GM12875 (cell line): ENCODE results near the gene PHRF1.

Source experiments
- H3K4me3 ChIP-seq: one replicate; pipeline ENCODE4 v1.5.1; 2011; ENCODE audit warnings: low read depth, low read length, control low read depth
- CTCF ChIP-seq: IDR thresholded peaks from 2 replicates; pipeline ENCODE4 v1.5.1; 2011; ENCODE audit warnings: low read depth, mild to moderate bottlenecking, control low read depth, inconsistent platforms, low read length, moderate library complexity, borderline replicate concordance; ENCODE audit not compliant: insufficient read depth

The PHRF1 gene

DNA sequence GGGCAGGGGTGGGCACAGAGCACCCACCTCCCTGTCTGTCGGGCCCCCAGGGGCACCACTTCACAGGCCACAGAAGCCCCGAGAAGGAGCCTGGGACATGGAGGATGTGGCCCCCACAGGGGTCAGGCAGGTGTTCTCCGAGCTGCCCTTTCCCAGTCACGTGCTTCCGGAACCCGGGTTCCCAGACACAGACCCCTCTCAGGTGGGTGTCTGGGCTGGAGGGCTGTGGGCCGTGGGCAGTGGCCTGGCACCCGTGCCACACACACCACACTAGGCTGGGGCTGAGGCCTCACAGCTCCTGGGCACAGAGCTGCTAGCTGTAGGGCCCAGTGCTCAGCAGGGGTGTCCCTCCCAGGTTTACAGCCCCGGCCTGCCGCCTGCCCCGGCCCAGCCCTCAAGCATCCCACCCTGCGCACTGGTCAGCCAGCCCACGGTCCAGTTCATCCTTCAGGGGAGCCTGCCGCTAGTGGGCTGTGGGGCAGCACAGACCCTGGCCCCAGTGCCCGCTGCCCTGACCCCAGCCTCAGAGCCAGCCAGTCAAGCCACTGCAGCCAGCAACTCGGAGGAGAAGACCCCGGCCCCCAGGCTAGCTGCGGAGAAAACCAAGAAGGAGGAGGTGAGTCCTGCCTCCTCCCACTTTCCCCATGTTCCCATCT lies 34.0 kb downstream of the PHRF1 start:
- no peak for TF ChIP-seq CTCF
- H3K4me3 ChIP-seq: no peak overlapping the region

DNA sequence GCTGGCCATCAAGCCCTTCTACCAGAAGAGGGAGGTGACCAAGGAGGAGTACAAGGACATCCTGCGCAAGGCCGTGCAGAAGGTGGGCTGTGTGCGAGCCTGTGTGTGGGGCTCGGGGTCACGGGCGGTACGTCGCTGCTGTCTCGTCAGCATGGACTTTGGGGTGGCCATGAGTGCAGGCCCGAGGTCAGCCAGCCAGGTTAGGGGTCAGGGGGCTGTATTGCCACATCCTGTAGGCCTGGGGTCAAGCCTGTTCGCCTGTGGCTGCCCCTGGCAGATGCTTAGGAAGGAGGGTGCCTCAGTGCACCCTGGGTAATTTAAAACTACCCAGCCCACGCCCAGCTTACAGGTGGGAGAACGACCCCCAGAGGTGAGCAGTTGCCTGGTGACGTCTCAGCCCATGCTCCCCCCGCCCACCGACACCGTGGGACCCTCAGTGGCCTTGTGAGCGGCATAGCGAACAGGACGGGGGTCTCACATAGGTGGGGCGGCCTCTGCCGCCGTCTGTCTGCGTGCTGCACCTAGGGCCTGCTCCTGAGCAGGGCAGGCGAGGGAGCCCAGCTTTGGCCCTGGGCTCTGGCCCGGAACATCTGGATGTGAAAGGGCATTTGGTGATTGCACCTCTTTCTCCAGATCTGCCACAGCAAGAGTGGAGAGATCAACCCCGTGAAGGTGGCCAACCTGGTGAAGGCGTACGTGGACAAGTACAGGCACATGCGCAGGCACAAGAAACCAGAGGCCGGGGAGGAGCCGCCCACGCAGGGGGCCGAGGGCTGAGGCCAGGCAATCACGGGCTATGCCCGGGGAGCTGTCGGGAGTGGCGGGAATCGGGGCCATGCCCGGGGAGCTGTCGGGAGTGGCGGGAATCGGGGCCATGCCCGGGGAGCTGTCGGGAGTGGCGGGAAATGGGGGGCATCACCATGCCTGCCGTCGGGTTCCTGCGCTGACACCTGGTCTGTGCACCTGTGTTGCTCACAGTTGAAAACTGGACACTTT lies 35.0 kb downstream of the PHRF1 start:
- no peak for TF ChIP-seq CTCF
- no peak overlapping the region for H3K4me3 ChIP-seq

GRCh38 chr11:612201-612960 lies 36.1 kb downstream of the PHRF1 start:
- no peak overlapping the region for H3K4me3 ChIP-seq
- peak; percentile 27; the same call in 1 of the 2 replicates for TF ChIP-seq CTCF

DNA sequence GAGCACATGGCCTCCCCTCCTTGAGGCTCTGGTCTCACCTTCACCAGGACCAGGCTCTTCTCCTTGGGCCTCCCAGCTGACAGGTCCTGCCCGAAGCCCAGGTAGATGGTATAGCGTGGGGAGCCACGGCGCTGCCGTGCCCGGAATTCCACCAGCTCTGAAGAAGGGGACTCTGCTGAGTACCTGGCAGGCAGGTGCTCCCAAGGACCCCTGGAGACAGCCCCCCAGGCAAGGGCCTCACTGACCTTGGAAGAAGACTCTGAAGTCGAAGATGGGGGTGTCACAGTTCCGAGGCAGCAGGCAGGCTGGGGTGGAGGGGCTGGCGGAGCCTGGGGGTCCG lies 36.7 kb downstream of the PHRF1 start:
- H3K4me3 ChIP-seq: no peak overlapping the region
- TF ChIP-seq CTCF: no peak

GRCh38 chr11:613369-613968 lies 37.2 kb downstream of the PHRF1 start:
- no peak overlapping the region for H3K4me3 ChIP-seq
- no peak for TF ChIP-seq CTCF

DNA sequence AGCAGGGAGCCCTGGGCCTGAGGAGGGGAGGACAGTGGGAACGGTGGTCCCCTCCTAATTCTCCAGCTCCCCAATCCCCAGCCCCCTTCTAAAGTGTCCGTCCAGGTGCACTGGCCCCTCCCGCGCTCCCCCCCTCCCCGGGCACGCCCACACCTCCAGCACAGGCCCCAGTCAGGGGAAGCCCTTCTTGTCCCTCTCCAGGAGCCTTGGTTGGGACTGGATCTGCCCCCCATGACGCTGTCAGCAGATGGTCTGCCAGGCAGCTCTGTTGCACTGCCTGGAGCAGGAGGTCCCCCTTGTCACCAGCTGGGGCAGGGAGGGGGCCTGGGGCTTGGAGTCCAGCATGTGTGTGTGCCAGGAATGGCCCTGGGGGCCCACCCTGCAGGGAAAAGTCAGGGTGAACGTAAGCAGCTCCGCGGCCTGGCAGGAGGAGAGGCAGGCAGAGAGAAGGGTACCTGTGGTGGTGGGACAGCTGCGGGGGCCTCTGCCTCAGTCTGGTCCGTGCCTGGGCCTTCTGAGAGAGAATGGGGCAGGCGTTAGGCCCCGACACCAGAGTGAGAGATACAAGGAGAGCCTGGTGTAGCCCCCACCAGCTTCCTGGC lies 37.9 kb downstream of the PHRF1 start:
- TF ChIP-seq CTCF: no peak
- peak overlapping the region; percentile 96 for H3K4me3 ChIP-seq
